ENCODE results near the gene SOX8.

GRCh38 chr16:937311-937710 is 44.3 kb upstream of the SOX8 start:
- TF ChIP-seq CTCF (IDR thresholded peaks at IDR 0.05; ENCODE audit: insufficient read depth, low read length, poor library complexity, severe bottlenecking), result no peak
- no peak for TF ChIP-seq EZH2phosphoT487 (conservative IDR thresholded peaks at IDR 0.05; ENCODE audit: low read length)

Measured in SU-DHL-6 (cell line).